Anterior cingulate cortex (tissue), 58 donors: ENCODE data around the gene NRG2.
A peak's percentile ranks its signal among the peaks of the same experiment; 100 is the strongest.

Experiments used
- DNase-seq, 58 donors: peaks; one replicate each; lab custom pipeline; 2025; lab: John Stamatoyannopoulos, UW

NRG2 gene

GRCh38 chr5:139975942-139976341 lies 67.2 kb downstream of the NRG2 start:
- no peak for DNase-seq

DNA sequence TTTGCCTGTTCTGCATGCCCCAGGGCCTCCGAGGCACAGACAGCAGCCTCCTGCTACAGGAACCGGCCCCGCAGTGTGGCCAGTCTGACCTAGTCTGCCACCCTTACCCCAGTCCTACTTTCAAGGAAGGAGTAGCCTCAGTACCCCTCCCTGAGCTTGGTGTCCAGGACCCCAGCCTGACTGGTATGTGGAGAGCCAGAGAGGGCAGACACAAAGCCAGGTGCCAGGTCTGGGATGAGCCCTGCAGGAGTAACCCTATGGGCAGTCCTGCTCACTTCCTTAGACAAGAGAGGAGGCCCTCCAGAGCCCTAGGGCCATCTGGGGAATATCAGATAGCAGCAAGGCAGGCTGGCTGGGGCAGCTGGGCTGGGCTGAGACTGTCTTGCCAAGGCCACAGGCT lies 67.8 kb downstream of the NRG2 start:
- DNase-seq = no peak

- DNase-seq = no peak
Observed at GRCh38 chr5:139974661-139975060, 68.4 kb downstream of the NRG2 start.

DNA sequence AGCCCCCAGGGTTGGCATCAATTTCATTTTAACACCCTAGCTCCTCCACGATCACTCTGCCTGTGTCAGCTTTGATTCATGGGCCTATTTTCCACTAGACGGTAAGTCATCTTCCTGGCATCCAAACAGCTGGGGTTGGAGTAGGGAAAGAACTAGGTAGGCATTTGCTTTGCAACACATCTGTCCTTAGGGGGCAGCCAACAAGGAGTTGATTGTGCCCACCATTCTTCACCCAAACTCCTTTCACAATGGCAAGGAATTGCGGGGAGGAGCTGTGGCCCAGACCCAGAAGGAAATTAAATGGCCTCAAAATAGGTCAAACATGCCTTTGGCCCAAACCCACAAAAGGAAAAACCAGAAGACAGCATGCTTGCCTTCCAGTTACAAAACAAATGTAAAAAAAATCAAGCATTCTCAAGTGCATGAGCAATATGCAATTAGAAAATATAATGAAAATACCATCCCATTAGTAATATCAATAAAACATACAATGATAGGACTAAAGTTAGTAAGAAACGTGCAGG lies 71.8 kb downstream of the NRG2 start:
- no peak for DNase-seq

DNA sequence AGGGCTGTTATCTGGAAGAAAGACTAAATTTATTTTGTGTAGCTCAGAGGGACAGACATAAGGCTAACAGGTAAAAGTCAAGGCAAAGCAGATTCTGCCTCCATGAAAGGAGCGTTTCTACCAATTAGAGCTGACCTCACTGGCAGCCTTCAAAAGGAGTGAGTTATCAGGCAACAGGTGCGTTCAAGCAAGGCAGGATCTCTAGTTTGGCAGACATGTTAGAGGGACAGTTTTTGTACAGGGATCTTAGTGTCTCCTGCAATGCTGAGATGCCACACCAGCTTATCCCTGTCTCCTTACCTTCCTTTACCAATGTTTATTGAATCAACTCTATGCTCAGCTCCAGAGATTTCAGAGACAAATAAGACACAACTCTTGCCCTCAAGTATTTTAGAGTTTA lies 73.8 kb downstream of the NRG2 start:
- no peak for DNase-seq

GRCh38 chr5:139968547-139969261 lies 74.4 kb downstream of the NRG2 start:
- DNase-seq = peak in 56 of 58 donors; percentile 30 to 91 (median 70)

DNA sequence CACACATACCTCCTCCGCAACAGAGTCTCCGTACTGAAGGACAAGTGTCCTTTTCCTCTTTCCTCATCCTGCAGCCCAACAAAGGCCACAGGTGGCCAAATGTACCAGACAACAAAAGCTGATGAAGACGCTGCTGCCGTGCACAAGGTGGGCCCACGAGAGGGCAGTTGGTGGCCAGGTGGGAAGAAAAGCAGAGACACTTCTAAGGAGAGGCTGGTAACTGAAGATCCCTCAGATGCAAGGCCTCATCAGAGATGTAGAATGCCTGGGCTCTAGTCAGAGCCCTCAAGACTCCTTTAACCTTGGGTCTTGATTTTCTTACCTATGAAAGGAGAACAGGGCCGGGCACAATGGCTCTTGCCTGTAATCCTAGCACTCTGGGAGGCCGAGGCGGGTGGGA lies 75.7 kb downstream of the NRG2 start:
- DNase-seq = no peak

- DNase-seq = no peak
Observed at GRCh38 chr5:139966856-139967255, 76.2 kb downstream of the NRG2 start.

- DNase-seq = no peak
Observed at GRCh38 chr5:139964994-139965565, 78.0 kb downstream of the NRG2 start.

GRCh38 chr5:139964266-139964993 lies 78.7 kb downstream of the NRG2 start:
- DNase-seq = no peak

- no peak for DNase-seq
Observed at GRCh38 chr5:139962445-139962844, 80.7 kb downstream of the NRG2 start.

DNA sequence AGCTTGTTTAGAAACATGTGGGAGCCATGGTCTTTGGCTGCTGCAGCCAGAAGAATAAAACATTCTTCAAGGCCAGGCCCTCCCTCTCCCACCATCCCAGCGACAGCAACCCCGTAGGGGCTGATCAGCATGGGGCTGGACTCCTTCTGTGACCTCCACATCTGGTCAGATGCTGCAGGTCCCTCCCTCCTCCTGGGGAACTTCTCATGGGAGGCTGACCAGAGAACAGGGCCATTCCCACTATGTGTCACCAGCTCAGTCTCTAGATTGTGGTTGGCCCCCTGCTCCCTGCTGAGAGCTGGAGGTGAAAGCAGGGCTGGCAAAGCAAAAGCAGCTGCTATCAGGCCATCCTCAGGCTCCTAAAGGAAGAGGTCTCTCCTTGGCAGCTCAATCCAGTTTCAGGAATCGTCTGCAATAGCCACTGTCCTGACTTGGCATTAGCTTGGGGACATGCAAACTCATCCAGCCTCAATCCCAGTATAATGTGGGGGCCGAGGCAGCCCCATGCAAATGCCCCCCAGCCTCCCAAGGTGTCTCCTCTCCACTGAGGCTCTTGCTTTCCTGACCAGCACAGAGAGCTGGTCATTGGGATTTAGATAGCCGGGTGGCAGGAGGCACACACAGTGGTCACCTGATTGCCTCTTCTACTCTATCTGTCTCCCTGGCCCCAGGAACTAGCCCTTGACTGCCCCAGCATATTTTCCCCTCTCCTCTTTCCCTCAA lies 81.5 kb downstream of the NRG2 start:
- no peak for DNase-seq

GRCh38 chr5:139960723-139961383 lies 82.2 kb downstream of the NRG2 start:
- no peak for DNase-seq

DNA sequence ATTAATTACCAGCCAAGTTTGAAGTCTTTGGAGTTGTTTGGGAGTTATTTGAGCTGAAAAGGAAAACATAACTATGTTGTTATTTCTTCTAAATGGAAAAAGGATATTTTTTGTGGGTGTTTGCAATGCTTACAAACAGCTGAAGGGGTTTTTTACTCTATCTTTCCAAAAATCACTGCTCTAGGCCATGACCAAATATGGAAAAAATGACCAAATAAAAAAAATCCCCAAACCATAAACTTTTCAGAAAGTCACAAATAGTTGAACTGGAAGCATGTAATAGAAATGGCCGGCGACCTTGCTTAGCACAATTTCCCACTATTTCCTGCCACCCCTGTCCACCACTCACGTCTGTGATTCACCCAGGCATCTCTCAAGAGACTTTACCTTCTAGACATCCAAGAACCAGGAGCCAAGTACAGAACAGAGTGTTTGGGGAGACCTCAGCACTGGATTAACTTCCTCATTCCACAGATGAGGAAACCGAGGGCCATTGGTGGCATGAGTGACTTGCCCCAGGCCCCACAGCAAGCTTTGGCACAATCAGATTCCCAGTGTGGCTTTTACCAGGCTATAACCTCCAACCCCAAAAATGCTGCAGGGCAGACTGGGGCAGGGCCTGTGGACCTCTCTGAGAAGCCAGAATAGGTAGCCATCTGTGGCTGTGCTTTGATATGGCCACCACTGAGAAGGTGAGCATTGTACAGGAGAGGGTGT lies 84.5 kb downstream of the NRG2 start:
- DNase-seq = no peak

DNA sequence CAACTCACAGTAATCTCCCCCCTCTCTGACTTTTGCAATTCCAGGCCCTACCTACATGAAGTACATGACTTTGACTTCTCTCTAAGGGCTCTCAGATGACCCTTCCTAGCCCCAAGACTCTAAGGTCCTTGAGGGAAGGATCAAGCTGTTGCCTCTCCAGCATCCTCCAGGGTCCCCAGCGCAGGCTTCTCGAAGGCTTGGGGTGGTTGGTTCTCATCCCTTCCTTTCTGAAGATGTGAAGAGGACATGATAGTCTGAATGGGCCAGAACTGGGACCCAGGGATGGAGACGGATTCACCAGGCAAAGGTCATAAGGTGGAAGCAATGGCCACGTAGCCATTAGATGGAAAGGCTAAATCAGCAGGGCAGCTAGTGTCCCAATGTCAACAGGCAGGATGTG lies 86.8 kb downstream of the NRG2 start:
- DNase-seq = no peak

DNA sequence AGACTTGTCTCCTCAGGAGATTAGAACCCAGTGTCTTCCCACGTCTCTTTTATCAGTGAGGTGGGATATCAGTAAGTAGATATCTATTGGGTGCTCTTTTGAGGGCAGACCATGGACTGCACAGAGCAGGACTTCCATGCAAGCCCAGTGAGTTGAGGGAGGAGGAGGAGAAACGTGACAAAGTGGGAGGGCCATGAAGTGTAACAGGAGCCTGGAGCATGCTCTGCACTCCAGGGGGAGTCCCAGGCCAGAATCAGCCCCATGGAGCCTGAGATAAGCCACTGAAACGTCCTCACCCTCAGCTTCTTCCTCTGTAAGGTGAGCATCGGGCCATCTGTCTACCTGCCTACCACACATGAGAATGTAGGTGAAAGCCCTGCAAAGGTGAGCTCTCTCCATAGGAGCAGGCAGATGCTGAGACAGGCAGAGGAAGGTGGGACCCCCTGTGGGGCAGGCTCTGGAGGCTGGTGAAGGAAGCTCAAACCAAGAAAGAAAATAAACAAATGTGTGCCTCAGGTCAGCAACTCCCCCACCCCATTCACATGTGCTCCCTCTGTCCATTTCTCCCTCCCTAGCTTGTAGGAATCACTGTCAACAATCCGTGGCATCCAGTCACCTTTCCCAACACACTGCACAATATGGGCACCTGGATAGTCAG lies 87.4 kb downstream of the NRG2 start:
- DNase-seq = no peak

DNA sequence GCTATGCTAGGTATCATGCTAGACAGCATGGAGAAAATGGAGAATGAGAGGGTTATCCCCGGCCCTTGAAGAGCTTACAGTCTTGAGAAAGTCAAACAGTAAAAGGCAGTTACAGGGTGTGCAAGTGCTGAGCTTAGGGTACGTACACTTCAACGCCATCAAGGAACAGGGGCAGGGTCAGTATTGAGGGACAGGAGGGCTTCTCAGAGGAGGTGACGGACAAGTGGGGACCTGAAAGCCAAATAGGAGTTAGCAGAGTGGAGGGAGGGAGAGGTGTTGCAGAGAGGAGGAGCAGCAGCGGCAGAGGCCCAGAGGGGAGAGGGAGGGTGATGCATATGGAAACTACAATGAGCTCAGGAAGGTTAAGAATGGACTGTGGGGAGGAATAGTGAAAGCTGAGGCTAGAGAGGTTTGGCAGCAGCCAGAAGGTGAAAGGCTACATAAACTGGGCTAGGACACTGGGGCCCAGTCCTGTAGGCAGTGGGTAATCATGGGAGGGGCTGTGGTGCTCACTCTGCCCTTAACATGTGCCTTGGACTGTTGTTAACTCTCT lies 88.0 kb downstream of the NRG2 start:
- no peak for DNase-seq

DNA sequence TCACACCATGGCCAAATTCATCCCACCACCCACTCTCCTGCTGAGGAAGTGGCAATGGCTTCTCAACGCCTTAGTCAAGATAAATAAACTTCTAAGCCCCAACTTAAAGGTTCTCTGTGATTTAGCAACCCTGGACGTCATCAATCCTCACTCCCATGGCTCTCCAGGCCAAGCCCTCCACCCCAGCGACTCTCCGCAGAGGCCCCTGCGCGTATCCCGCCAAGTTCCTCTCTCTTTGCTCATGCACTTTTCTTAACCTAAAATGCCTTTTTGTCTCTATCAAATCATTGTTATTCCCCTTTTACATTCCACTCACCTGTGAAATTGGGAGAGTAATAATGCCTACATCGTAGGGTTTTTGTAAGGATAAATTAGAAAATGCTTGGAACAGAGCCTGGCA lies 88.6 kb downstream of the NRG2 start:
- DNase-seq = no peak

- no peak for DNase-seq
Observed at GRCh38 chr5:139954022-139954421, 89.1 kb downstream of the NRG2 start.
